ENCODE measurements around the gene ARHGEF7. TPM values are rescaled to one million over a fixed set of nuclear protein-coding genes. Genes with fewer than 3 reads are reported as not detected.

The ARHGEF7 gene
- total RNA-seq, 1 donor from 2014 or later: 57.5 TPM

DNA sequence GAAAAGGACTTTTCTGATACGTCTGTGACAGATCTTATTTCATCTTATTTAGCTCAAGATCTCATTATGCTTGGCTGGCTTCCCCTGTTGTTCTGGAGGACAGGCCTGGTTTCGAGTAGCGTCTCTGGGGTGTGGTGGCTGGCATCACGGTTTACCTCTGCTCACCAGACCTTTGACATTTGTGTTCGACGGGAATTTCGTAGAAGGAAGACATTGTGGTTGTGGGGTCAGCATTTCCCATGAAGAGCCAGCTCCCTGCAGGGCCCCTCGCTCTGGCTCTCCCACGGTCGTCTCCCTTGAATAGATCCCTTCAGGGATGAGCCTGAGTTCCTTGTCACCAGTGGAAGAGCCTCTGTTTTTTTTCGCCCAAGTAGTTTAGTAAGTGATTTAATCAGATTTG is 126.8 kb downstream of the ARHGEF7 start:
- no peak for DNase-seq (ENCODE audit: extremely low spot score in 2 of 2)
- TF ChIP-seq POLR2A (IDR thresholded peaks at IDR 0.05) (no peak), POLR2AphosphoS5 (IDR thresholded peaks at IDR 0.05; ENCODE audit: insufficient read depth in 1 of 2, low read depth in 1 of 2) (no peak)
- TF ChIP-seq, protein P1, sequence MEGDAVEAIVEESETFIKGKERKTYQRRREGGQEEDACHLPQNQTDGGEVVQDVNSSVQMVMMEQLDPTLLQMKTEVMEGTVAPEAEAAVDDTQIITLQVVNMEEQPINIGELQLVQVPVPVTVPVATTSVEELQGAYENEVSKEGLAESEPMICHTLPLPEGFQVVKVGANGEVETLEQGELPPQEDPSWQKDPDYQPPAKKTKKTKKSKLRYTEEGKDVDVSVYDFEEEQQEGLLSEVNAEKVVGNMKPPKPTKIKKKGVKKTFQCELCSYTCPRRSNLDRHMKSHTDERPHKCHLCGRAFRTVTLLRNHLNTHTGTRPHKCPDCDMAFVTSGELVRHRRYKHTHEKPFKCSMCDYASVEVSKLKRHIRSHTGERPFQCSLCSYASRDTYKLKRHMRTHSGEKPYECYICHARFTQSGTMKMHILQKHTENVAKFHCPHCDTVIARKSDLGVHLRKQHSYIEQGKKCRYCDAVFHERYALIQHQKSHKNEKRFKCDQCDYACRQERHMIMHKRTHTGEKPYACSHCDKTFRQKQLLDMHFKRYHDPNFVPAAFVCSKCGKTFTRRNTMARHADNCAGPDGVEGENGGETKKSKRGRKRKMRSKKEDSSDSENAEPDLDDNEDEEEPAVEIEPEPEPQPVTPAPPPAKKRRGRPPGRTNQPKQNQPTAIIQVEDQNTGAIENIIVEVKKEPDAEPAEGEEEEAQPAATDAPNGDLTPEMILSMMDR (IDR thresholded peaks at IDR 0.05): no peak
- intact Hi-C loops (cut with DNase I): no loop called here
- Histone ChIP-seq H3K4me3 (no peak overlapping the region), H3K9me3 (no peaks in the 10 kb centered on the region), H3K27ac (no peak overlapping the region), H3K27me3 (no peaks in the 10 kb centered on the region), H3K36me3 (peaks cover 0 to 6% of the 10 kb centered on the region in 2 donors), H3K4me1 (peaks cover 15% of the 10 kb centered on the region)

DNA sequence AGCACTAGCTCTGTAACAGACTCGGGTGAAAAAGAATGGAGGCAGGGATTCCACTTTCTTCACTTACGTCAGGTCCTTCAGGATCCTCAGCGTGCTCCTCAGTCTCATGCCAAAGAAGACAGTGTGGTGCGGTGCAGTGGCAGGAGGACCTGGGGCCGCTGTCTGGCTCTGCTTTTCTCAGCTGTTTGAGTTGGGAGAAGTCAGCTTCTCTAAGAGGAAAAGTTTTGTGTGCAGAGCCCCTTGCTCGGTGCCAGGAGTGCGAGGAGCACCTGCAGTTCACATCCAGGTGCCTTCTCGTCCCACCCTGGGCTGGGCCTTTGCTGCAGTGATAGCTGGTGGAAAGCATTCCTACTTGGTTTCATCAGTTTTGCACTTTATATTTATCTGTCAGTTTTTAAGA is 127.5 kb downstream of the ARHGEF7 start:
- TF ChIP-seq POLR2A (IDR thresholded peaks at IDR 0.05): no peak
- TF ChIP-seq POLR2AphosphoS5 (IDR thresholded peaks at IDR 0.05; ENCODE audit: insufficient read depth in 1 of 2, low read depth in 1 of 2): no peak
- TF ChIP-seq, protein P1 (IDR thresholded peaks at IDR 0.05): no peak
- intact Hi-C loops (cut with DNase I): no loop called here
- H3K27me3 ChIP-seq: no peaks in the 10 kb centered on the region
- DNase-seq (ENCODE audit: extremely low spot score in 2 of 2): peak in 1 of 2 donors; percentile 77
- H3K4me1 ChIP-seq: peaks cover 17% of the 10 kb centered on the region
- H3K9me3 ChIP-seq: no peaks in the 10 kb centered on the region
- H3K4me3 ChIP-seq: no peak overlapping the region
- H3K36me3 ChIP-seq: peaks cover 0 to 6% of the 10 kb centered on the region in 2 donors
- H3K27ac ChIP-seq: no peak overlapping the region

DNA sequence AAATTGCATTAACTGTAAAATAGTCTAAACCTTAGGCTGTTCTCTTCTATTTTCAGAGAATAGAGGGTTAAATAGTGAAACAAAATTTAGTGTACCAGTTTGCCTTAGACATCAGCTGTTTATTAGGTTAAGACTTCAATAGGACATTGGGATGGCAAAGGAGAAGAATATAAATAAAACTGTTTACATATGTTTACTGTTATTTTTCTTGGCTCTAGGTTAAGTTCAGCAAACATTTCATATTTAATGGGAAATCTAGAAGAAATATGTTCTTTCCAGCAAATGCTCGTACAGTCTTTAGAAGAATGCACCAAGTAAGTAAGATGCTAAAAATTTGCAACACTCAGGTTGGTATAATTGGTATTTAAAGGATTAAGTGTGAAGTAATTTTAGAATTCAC is 128.9 kb downstream of the ARHGEF7 start:
- H3K36me3 ChIP-seq: peaks cover 0 to 6% of the 10 kb centered on the region in 2 donors
- intact Hi-C loops (cut with DNase I): no loop called here
- H3K27ac ChIP-seq: no peak overlapping the region
- TF ChIP-seq, protein P1 (IDR thresholded peaks at IDR 0.05): no peak
- TF ChIP-seq POLR2A (IDR thresholded peaks at IDR 0.05) (no peak), POLR2AphosphoS5 (IDR thresholded peaks at IDR 0.05; ENCODE audit: insufficient read depth in 1 of 2, low read depth in 1 of 2) (no peak)
- H3K9me3 ChIP-seq: no peaks in the 10 kb centered on the region
- H3K4me3 ChIP-seq: no peak overlapping the region
- peaks cover 21% of the 10 kb centered on the region for H3K4me1 ChIP-seq
- H3K27me3 ChIP-seq: no peaks in the 10 kb centered on the region
- no peak for DNase-seq (ENCODE audit: extremely low spot score in 2 of 2)

DNA sequence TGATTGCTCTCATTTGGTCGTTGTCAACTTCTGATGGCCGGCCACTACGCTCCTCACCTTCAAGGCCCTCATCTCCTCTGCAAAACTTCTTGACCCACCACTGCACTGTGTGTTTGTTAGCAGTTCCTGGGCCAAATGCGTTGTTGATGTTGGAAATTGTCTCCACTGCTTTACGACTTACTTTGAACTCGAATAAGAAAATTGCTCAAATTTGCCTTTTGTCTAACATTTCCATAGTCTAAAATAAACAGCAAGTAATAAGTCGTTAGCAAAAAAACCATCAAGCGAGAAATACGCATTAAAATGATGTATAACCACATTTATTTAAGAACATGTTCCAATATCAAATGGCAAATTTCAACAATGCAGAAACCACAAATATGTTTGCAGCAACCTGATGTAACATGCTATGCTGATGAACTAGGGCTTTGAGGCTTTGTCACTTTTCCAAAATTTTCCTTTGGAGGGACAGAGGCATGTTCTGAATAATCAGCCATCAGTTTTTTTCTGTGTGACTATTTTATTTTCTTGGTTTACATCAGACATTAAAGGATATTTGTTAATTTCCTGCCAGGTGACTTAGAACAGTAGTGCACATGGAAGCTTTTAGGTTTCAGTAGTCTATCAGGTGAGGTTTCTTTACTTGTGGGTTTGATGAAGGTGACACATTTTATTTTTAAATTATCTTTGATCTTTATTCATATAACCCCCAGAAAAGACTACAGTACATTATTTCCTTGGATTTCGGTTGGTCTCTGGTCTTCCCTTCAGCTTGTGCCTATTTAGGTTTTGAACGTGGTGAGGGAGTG is 130.7 kb downstream of the ARHGEF7 start:
- Histone ChIP-seq H3K4me1 (peaks cover 15% of the 10 kb centered on the region), H3K27me3 (no peaks in the 10 kb centered on the region), H3K4me3 (no peak overlapping the region), H3K9me3 (no peaks in the 10 kb centered on the region), H3K36me3 (peaks cover 0 to 6% of the 10 kb centered on the region in 2 donors), H3K27ac (no peak overlapping the region)
- intact Hi-C loops (cut with DNase I): no loop called here
- no peak for DNase-seq (ENCODE audit: extremely low spot score in 2 of 2)
- TF ChIP-seq POLR2AphosphoS5 (IDR thresholded peaks at IDR 0.05; ENCODE audit: insufficient read depth in 1 of 2, low read depth in 1 of 2) (no peak), POLR2A (IDR thresholded peaks at IDR 0.05) (no peak)
- TF ChIP-seq, protein P1 (IDR thresholded peaks at IDR 0.05): no peak

DNA sequence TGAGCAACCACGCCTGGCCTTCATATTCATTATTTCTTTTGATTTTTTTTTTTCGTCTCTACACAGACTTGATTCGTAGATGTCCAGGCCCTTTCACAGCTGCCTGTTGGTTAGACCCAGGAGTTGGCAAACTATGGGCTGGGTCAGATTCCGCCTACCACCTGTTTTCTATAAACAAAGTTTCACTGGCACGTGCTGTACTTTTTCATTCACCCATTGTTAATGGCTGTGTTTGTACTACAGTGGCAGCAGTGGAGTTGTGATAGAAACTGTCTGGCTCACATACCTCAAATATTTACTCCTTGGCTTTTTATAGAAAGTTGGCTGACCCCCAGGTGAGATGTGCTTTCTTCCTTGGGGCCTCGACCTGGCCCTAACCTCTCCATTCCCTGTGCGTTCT is 132.4 kb downstream of the ARHGEF7 start:
- peaks cover 0 to 6% of the 10 kb centered on the region in 2 donors for H3K36me3 ChIP-seq
- DNase-seq (ENCODE audit: extremely low spot score in 2 of 2): no peak
- TF ChIP-seq, protein P1 (IDR thresholded peaks at IDR 0.05): no peak
- TF ChIP-seq POLR2AphosphoS5 (IDR thresholded peaks at IDR 0.05; ENCODE audit: insufficient read depth in 1 of 2, low read depth in 1 of 2) (no peak), POLR2A (IDR thresholded peaks at IDR 0.05) (no peak)
- H3K9me3 ChIP-seq: no peaks in the 10 kb centered on the region
- H3K4me1 ChIP-seq: peaks cover 17% of the 10 kb centered on the region
- intact Hi-C loops (cut with DNase I): no loop called here
- H3K27me3 ChIP-seq: no peaks in the 10 kb centered on the region
- H3K4me3 ChIP-seq: no peak overlapping the region
- no peak overlapping the region for H3K27ac ChIP-seq

Measured in vagina (tissue), 2 donors.